ENCODE results near the gene PRR23E.

The PRR23E gene

GRCh38 chr3:127206611-127207516 lies 13.9 kb downstream of the PRR23E start:
- no peak overlapping the region for H3K27ac ChIP-seq (ENCODE audit: low read length)
- no peak overlapping the region for H3K9ac ChIP-seq (ENCODE audit: low read depth, low read length)
- no peaks in the 10 kb centered on the region for H3K9me3 ChIP-seq (ENCODE audit: insufficient read depth, low read depth, low read length)
- H3K27me3 ChIP-seq (ENCODE audit: insufficient read depth, low read length) = no peaks in the 10 kb centered on the region
- no peaks in the 10 kb centered on the region for H3K36me3 ChIP-seq (ENCODE audit: insufficient read depth, low read depth, low read length)
- H3K4me3 ChIP-seq (ENCODE audit: low read length) = no peak overlapping the region
- no peaks in the 10 kb centered on the region for H3K4me1 ChIP-seq (ENCODE audit: insufficient read depth, low read length)

- no peaks in the 10 kb centered on the region for H3K4me1 ChIP-seq (ENCODE audit: insufficient read depth, low read length)
- H3K36me3 ChIP-seq (ENCODE audit: insufficient read depth, low read depth, low read length) = no peaks in the 10 kb centered on the region
- H3K27me3 ChIP-seq (ENCODE audit: insufficient read depth, low read length) = no peaks in the 10 kb centered on the region
- no peak overlapping the region for H3K9ac ChIP-seq (ENCODE audit: low read depth, low read length)
- no peak overlapping the region for H3K4me3 ChIP-seq (ENCODE audit: low read length)
- no peak overlapping the region for H3K27ac ChIP-seq (ENCODE audit: low read length)
- no peaks in the 10 kb centered on the region for H3K9me3 ChIP-seq (ENCODE audit: insufficient read depth, low read depth, low read length)
Observed at GRCh38 chr3:127207727-127208482, 15.0 kb downstream of the PRR23E start.

GRCh38 chr3:127208483-127209100 lies 15.7 kb downstream of the PRR23E start:
- no peak overlapping the region for H3K9ac ChIP-seq (ENCODE audit: low read depth, low read length)
- no peak overlapping the region for H3K4me3 ChIP-seq (ENCODE audit: low read length)
- no peaks in the 10 kb centered on the region for H3K27me3 ChIP-seq (ENCODE audit: insufficient read depth, low read length)
- no peaks in the 10 kb centered on the region for H3K36me3 ChIP-seq (ENCODE audit: insufficient read depth, low read depth, low read length)
- no peaks in the 10 kb centered on the region for H3K4me1 ChIP-seq (ENCODE audit: insufficient read depth, low read length)
- H3K9me3 ChIP-seq (ENCODE audit: insufficient read depth, low read depth, low read length) = no peaks in the 10 kb centered on the region
- no peak overlapping the region for H3K27ac ChIP-seq (ENCODE audit: low read length)

- Histone ChIP-seq H3K36me3 (ENCODE audit: insufficient read depth, low read depth, low read length) (no peaks in the 10 kb centered on the region), H3K9ac (ENCODE audit: low read depth, low read length) (no peak overlapping the region), H3K4me1 (ENCODE audit: insufficient read depth, low read length) (no peaks in the 10 kb centered on the region), H3K27me3 (ENCODE audit: insufficient read depth, low read length) (no peaks in the 10 kb centered on the region), H3K27ac (ENCODE audit: low read length) (no peak overlapping the region), H3K9me3 (ENCODE audit: insufficient read depth, low read depth, low read length) (no peaks in the 10 kb centered on the region), H3K4me3 (ENCODE audit: low read length) (no peak overlapping the region)
Observed at GRCh38 chr3:127209155-127209839, 16.4 kb downstream of the PRR23E start.

- Histone ChIP-seq H3K4me1 (ENCODE audit: insufficient read depth, low read length) (no peaks in the 10 kb centered on the region), H3K9me3 (ENCODE audit: insufficient read depth, low read depth, low read length) (no peaks in the 10 kb centered on the region), H3K27ac (ENCODE audit: low read length) (no peak overlapping the region), H3K4me3 (ENCODE audit: low read length) (no peak overlapping the region), H3K27me3 (ENCODE audit: insufficient read depth, low read length) (no peaks in the 10 kb centered on the region), H3K36me3 (ENCODE audit: insufficient read depth, low read depth, low read length) (no peaks in the 10 kb centered on the region), H3K9ac (ENCODE audit: low read depth, low read length) (no peak overlapping the region)
Observed at GRCh38 chr3:127209840-127210653, 17.1 kb downstream of the PRR23E start.

- no peaks in the 10 kb centered on the region for H3K4me1 ChIP-seq (ENCODE audit: insufficient read depth, low read length)
- H3K27me3 ChIP-seq (ENCODE audit: insufficient read depth, low read length) = no peaks in the 10 kb centered on the region
- H3K36me3 ChIP-seq (ENCODE audit: insufficient read depth, low read depth, low read length) = no peaks in the 10 kb centered on the region
- H3K4me3 ChIP-seq (ENCODE audit: low read length) = no peak overlapping the region
- H3K9me3 ChIP-seq (ENCODE audit: insufficient read depth, low read depth, low read length) = no peaks in the 10 kb centered on the region
- no peak overlapping the region for H3K9ac ChIP-seq (ENCODE audit: low read depth, low read length)
- no peak overlapping the region for H3K27ac ChIP-seq (ENCODE audit: low read length)
Observed at GRCh38 chr3:127210654-127210943, 17.7 kb downstream of the PRR23E start.

- no peak overlapping the region for H3K4me3 ChIP-seq (ENCODE audit: low read length)
- no peaks in the 10 kb centered on the region for H3K27me3 ChIP-seq (ENCODE audit: insufficient read depth, low read length)
- H3K36me3 ChIP-seq (ENCODE audit: insufficient read depth, low read depth, low read length) = no peaks in the 10 kb centered on the region
- H3K9ac ChIP-seq (ENCODE audit: low read depth, low read length) = no peak overlapping the region
- no peaks in the 10 kb centered on the region for H3K4me1 ChIP-seq (ENCODE audit: insufficient read depth, low read length)
- H3K9me3 ChIP-seq (ENCODE audit: insufficient read depth, low read depth, low read length) = no peaks in the 10 kb centered on the region
- no peak overlapping the region for H3K27ac ChIP-seq (ENCODE audit: low read length)
Observed at GRCh38 chr3:127211118-127212060, 18.5 kb downstream of the PRR23E start.

- Histone ChIP-seq H3K9me3 (ENCODE audit: insufficient read depth, low read depth, low read length) (no peaks in the 10 kb centered on the region), H3K4me3 (ENCODE audit: low read length) (no peak overlapping the region), H3K27ac (ENCODE audit: low read length) (no peak overlapping the region), H3K4me1 (ENCODE audit: insufficient read depth, low read length) (no peaks in the 10 kb centered on the region), H3K27me3 (ENCODE audit: insufficient read depth, low read length) (no peaks in the 10 kb centered on the region), H3K9ac (ENCODE audit: low read depth, low read length) (no peak overlapping the region), H3K36me3 (ENCODE audit: insufficient read depth, low read depth, low read length) (no peaks in the 10 kb centered on the region)
Observed at GRCh38 chr3:127212231-127212630, 19.3 kb downstream of the PRR23E start.

GRCh38 chr3:127212711-127213110 lies 19.8 kb downstream of the PRR23E start:
- Histone ChIP-seq H3K9me3 (ENCODE audit: insufficient read depth, low read depth, low read length) (no peaks in the 10 kb centered on the region), H3K9ac (ENCODE audit: low read depth, low read length) (no peak overlapping the region), H3K36me3 (ENCODE audit: insufficient read depth, low read depth, low read length) (no peaks in the 10 kb centered on the region), H3K4me3 (ENCODE audit: low read length) (no peak overlapping the region), H3K27ac (ENCODE audit: low read length) (no peak overlapping the region), H3K27me3 (ENCODE audit: insufficient read depth, low read length) (no peaks in the 10 kb centered on the region), H3K4me1 (ENCODE audit: insufficient read depth, low read length) (no peaks in the 10 kb centered on the region)

- no peaks in the 10 kb centered on the region for H3K36me3 ChIP-seq (ENCODE audit: insufficient read depth, low read depth, low read length)
- no peak overlapping the region; the same call in 1 of the 2 replicates for H3K9ac ChIP-seq (ENCODE audit: low read depth, low read length)
- no peaks in the 10 kb centered on the region for H3K9me3 ChIP-seq (ENCODE audit: insufficient read depth, low read depth, low read length)
- no peaks in the 10 kb centered on the region for H3K4me1 ChIP-seq (ENCODE audit: insufficient read depth, low read length)
- no peak overlapping the region for H3K4me3 ChIP-seq (ENCODE audit: low read length)
- no peak overlapping the region for H3K27ac ChIP-seq (ENCODE audit: low read length)
- no peaks in the 10 kb centered on the region for H3K27me3 ChIP-seq (ENCODE audit: insufficient read depth, low read length)
Observed at GRCh38 chr3:127213381-127213918, 20.5 kb downstream of the PRR23E start.

Measured in iPS-20b (cell line).